B cell (primary cell): ENCODE results near the gene ADAMTS16. TPM values are rescaled to one million over a fixed set of nuclear protein-coding genes. Genes with fewer than 3 reads are reported as not detected.

Experiments used
- ATAC-seq: fragments of 200-7000 bp; cut with Tn5 transposase; one replicate; pipeline ENCODE4 v1.10.0; 2021; ENCODE audit warnings: low read depth, mild to moderate bottlenecking, moderate number of reproducible peaks, moderate library complexity
- CTCF ChIA-PET: fragments of 350-600 bp; sonication (Branson Sonifier 250); formaldehyde crosslinking; loops from one replicate; lab custom pipeline; 2021; ENCODE audit warnings: antibody characterized with exemption, inconsistent platforms; lab: Charles Lee
- POLR2A ChIA-PET: fragments of 350-600 bp; sonication (Branson Sonifier 250); formaldehyde crosslinking; loops from one replicate; lab custom pipeline; 2021; ENCODE audit warnings: antibody characterized with exemption; lab: Charles Lee
- DNase-seq: peaks from one replicate; pipeline ENCODE4 v3.0.0; 2013
- H2AFZ ChIP-seq: 2 replicates; pipeline ENCODE4 v1.6.1; 2012; ENCODE audit warnings: mild to moderate bottlenecking, low read depth, low read length; ENCODE audit not compliant: insufficient read depth, poor library complexity, severe bottlenecking
- H3K27ac ChIP-seq, 2 donors: 1 replicate in 1 of 2; 2 replicates in 1 of 2; pipeline ENCODE4 v1.5.1; 2012 to 2013; ENCODE audit warnings: low read length in 2 of 2, mild to moderate bottlenecking in 2 of 2, moderate library complexity in 1 of 2
- H3K27me3 ChIP-seq, 4 experiments: fragments of 200-600 bp in 1 of 4; sonication (generic) in 1 of 4; replicated peaks in 1 of 4; 1 replicate in 2 of 4; 2 replicates in 2 of 4; pipeline versions ENCODE4 v1.6.1 to v1.7.0; 2013 to 2016; ENCODE audit warnings: low read length in 3 of 4, mild to moderate bottlenecking in 2 of 4, mixed read lengths in 1 of 4, moderate library complexity in 1 of 4; ENCODE audit not compliant: insufficient read depth in 4 of 4, control insufficient read depth in 3 of 4; ENCODE audit errors: control extremely low read depth in 1 of 4
- H3K36me3 ChIP-seq, 2 experiments: replicated peaks in 1 of 2; 1 replicate in 1 of 2; 2 replicates in 1 of 2; pipeline versions ENCODE4 v1.6.1 to v1.7.1; 2013; ENCODE audit warnings: low read length in 1 of 2; ENCODE audit not compliant: insufficient read depth in 2 of 2, control insufficient read depth in 1 of 2; ENCODE audit errors: control extremely low read depth in 1 of 2, extremely low read depth in 1 of 2
- H3K4me1 ChIP-seq, 2 donors: fragments of 200-600 bp in 1 of 2; sonication (generic) in 1 of 2; 1 replicate in 1 of 2; 2 replicates in 1 of 2; pipeline versions ENCODE4 v1.5.1 to v1.6.1; 2013 to 2017; ENCODE audit warnings: low read length in 2 of 2; ENCODE audit not compliant: control insufficient read depth in 2 of 2, insufficient read depth in 2 of 2
- H3K4me2 ChIP-seq: replicated peaks from 2 replicates; pipeline ENCODE3; 2012; ENCODE audit warnings: mild to moderate bottlenecking, low read depth, low read length; ENCODE audit not compliant: poor library complexity, severe bottlenecking
- H3K4me3 ChIP-seq, 5 experiments: fragments of 200-600 bp in 1 of 5; sonication (generic) in 1 of 5; 1 replicate in 3 of 5; 2 replicates in 2 of 5; pipeline versions ENCODE4 v1.5.1 to v1.7.0; 2011 to 2016; ENCODE audit warnings: low read length in 4 of 5, mild to moderate bottlenecking in 4 of 5, low read depth in 2 of 5, control low read depth in 1 of 5, moderate library complexity in 1 of 5; ENCODE audit not compliant: insufficient read depth in 1 of 5; ENCODE audit errors: control extremely low read depth in 1 of 5, extremely low read depth in 1 of 5
- H3K79me2 ChIP-seq: fragments of 200-600 bp; sonication (generic); one replicate; pipeline ENCODE4 v1.6.0; 2016; ENCODE audit warnings: low read length; ENCODE audit not compliant: control insufficient read depth, insufficient read depth
- H3K9ac ChIP-seq: fragments of 200-600 bp; sonication (generic); 2 replicates; pipeline ENCODE4 v1.6.1; 2017; ENCODE audit warnings: mild to moderate bottlenecking, low read length, moderate library complexity
- H3K9me3 ChIP-seq, 3 donors: one replicate each; pipeline versions ENCODE4 v1.6.1 to v1.7.1; 2013; ENCODE audit warnings: low read length in 2 of 3; ENCODE audit not compliant: control insufficient read depth in 2 of 3, insufficient read depth in 1 of 3; ENCODE audit errors: control extremely low read depth in 1 of 3
- H4K20me1 ChIP-seq: 2 replicates; pipeline ENCODE4 v1.6.0; 2012; ENCODE audit warnings: mild to moderate bottlenecking, low read length; ENCODE audit not compliant: insufficient read depth, control insufficient read depth, poor library complexity, severe bottlenecking
- H3K27ac Mint-ChIP-seq: one replicate; pipeline ENCODE4 v1.8.0; 2021; ENCODE audit warnings: mixed read lengths
- H3K27me3 Mint-ChIP-seq: one replicate; pipeline ENCODE4 v1.8.0; 2021; ENCODE audit warnings: mixed read lengths
- H3K4me1 Mint-ChIP-seq: one replicate; pipeline ENCODE4 v1.8.0; 2021; ENCODE audit warnings: mixed read lengths
- H3K4me3 Mint-ChIP-seq: one replicate; pipeline ENCODE4 v1.8.0; 2021; ENCODE audit warnings: mixed read lengths
- H3K9me3 Mint-ChIP-seq: one replicate; pipeline ENCODE4 v1.8.0; 2022; ENCODE audit warnings: mixed read lengths; ENCODE audit not compliant: insufficient read depth
- CTCF ChIP-seq: fragments of 200-600 bp; IDR thresholded peaks from one replicate; pipeline ENCODE4 v1.8.0; 2022; ENCODE audit warnings: antibody characterized with exemption, mild to moderate bottlenecking
- EZH2 ChIP-seq: IDR thresholded peaks from 2 replicates; pipeline ENCODE4 v1.6.1; 2012; ENCODE audit warnings: borderline replicate concordance, low read depth, mild to moderate bottlenecking, moderate library complexity, low read length; ENCODE audit not compliant: insufficient read depth, poor library complexity, severe bottlenecking
- WGBS: methylation state at CpG from one replicate; pipeline ENCODE4 v1.1.5; 2013; ENCODE audit warnings: missing lambda C conversion rate; ENCODE audit not compliant: insufficient coverage; 5-methylcytosine and 5-hydroxymethylcytosine counted together
- intact Hi-C: fragments of 100-400 bp; cut with micrococcal nuclease; formaldehyde crosslinking; loops from one replicate; pipeline ENCODE4 v1.10.0; 2022
- polyA plus RNA-seq: library from polyadenylated mRNA; depleted of rRNA; stranded (reverse); fragments of >200 nt; gene quantifications from 2 replicates; pipeline ENCODE4 v1.2.3, GENCODE V29; 2012
- total RNA-seq, 2 donors: library from RNA; stranded (reverse); fragments of 120-200 nt in 1 of 2; gene quantifications; 1 replicate in 1 of 2; 2 replicates in 1 of 2; pipeline versions ENCODE4 v1.2.3 to v1.2.4, GENCODE V29; 2013 to 2022

ADAMTS16 gene
- total and polyA plus RNA-seq, 2 donors (not counting 1 experiment from before 2014, with no cell fraction given): not detected

- Histone ChIP-seq H2AFZ (no peak overlapping the region), H3K36me3 (no peaks in the 10 kb centered on the region), H3K9ac (no peak overlapping the region), H3K79me2 (no peaks in the 10 kb centered on the region), H3K27ac (no peak overlapping the region), H3K27me3 (no peaks in the 10 kb centered on the region), H3K9me3 (peaks cover 0 to 3% (median 0%) of the 10 kb centered on the region in 3 donors), H3K4me1 (no peaks in the 10 kb centered on the region), H4K20me1 (no peaks in the 10 kb centered on the region), H3K4me3 (no peak overlapping the region), H3K4me2 (no peak overlapping the region)
- H3K4me3 Mint-ChIP-seq: no peak overlapping the region
- ATAC-seq (no peak), DNase-seq (no peak)
- intact Hi-C loops: no loop called here
- 67% methylated on average over 2 of the region's 2 CpGs for WGBS
- CTCF ChIA-PET: no interaction called here
- POLR2A ChIA-PET: no interaction called here
- H3K27ac Mint-ChIP-seq: no peak overlapping the region
- no peaks in the 10 kb centered on the region for H3K9me3 Mint-ChIP-seq
- no peaks in the 10 kb centered on the region for H3K4me1 Mint-ChIP-seq
- H3K27me3 Mint-ChIP-seq: no peaks in the 10 kb centered on the region
- TF ChIP-seq EZH2: no peak
- no peak for TF ChIP-seq CTCF
Observed at GRCh38 chr5:5203451-5203850, 63.3 kb downstream of the ADAMTS16 start.

- no peaks in the 10 kb centered on the region for H3K79me2 ChIP-seq
- no peaks in the 10 kb centered on the region for H3K9me3 ChIP-seq
- intact Hi-C loops: no loop called here
- Mint-ChIP-seq H3K27ac (no peak overlapping the region), H3K27me3 (no peaks in the 10 kb centered on the region), H3K4me3 (no peak overlapping the region), H3K4me1 (no peaks in the 10 kb centered on the region), H3K9me3 (no peaks in the 10 kb centered on the region)
- ChIA-PET CTCF (no interaction called here), POLR2A (no interaction called here)
- ATAC-seq (no peak), DNase-seq (no peak)
- no peak overlapping the region for H2AFZ ChIP-seq
- H3K9ac ChIP-seq: no peak overlapping the region
- H3K4me3 ChIP-seq: no peak overlapping the region
- 66% methylated on average over 2 of the region's 3 CpGs for WGBS
- H3K4me2 ChIP-seq: no peak overlapping the region
- no peaks in the 10 kb centered on the region for H3K4me1 ChIP-seq
- no peaks in the 10 kb centered on the region for H3K36me3 ChIP-seq
- TF ChIP-seq EZH2 (no peak), CTCF (no peak)
- no peak overlapping the region for H3K27ac ChIP-seq
- no peaks in the 10 kb centered on the region for H4K20me1 ChIP-seq
- no peaks in the 10 kb centered on the region for H3K27me3 ChIP-seq
Observed at GRCh38 chr5:5207828-5208227, 67.7 kb downstream of the ADAMTS16 start.
